Trophoblast cell (in vitro differentiated cells and primary cell): Measurements from ENCODE around the gene NRF1.
A peak's percentile ranks its signal among the peaks of the same experiment; 100 is the strongest.

ENCODE experiments used
- DNase-seq, 2 donors: peaks; one replicate each; pipeline ENCODE4 v3.0.0-alpha.2; 2016
- H2AFZ ChIP-seq: 2 replicates; pipeline ENCODE4 v1.6.1; 2013; ENCODE audit warnings: low read length, moderate library complexity, mild to moderate bottlenecking; ENCODE audit not compliant: insufficient read depth, poor library complexity
- H2AK5ac ChIP-seq: 2 replicates; pipeline ENCODE4 v1.6.1; 2013; ENCODE audit warnings: mild to moderate bottlenecking, low read length
- H2BK120ac ChIP-seq: 2 replicates; pipeline ENCODE4 v1.6.1; 2013; ENCODE audit warnings: low read length, mild to moderate bottlenecking, moderate library complexity; ENCODE audit not compliant: insufficient read depth, poor library complexity
- H2BK12ac ChIP-seq: 2 replicates; pipeline ENCODE4 v1.6.1; 2013; ENCODE audit warnings: mild to moderate bottlenecking, low read length, moderate library complexity
- H2BK5ac ChIP-seq: 2 replicates; pipeline ENCODE4 v1.6.1; 2013; ENCODE audit warnings: low read length, low read depth, moderate library complexity, mild to moderate bottlenecking; ENCODE audit not compliant: poor library complexity
- H3K14ac ChIP-seq: 2 replicates; pipeline ENCODE4 v1.6.1; 2013; ENCODE audit warnings: mild to moderate bottlenecking, low read length
- H3K18ac ChIP-seq: 2 replicates; pipeline ENCODE4 v1.6.1; 2013; ENCODE audit warnings: mild to moderate bottlenecking, low read length
- H3K23ac ChIP-seq: 2 replicates; pipeline ENCODE4 v1.6.1; 2013; ENCODE audit warnings: low read length
- H3K27ac ChIP-seq: 2 replicates; pipeline ENCODE4 v1.5.1; 2013; ENCODE audit warnings: low read depth, mild to moderate bottlenecking, inconsistent platforms, low read length, moderate library complexity
- H3K27me3 ChIP-seq: 2 replicates; pipeline ENCODE4 v1.6.1; 2013; ENCODE audit warnings: inconsistent platforms, mild to moderate bottlenecking, low read length, moderate library complexity; ENCODE audit not compliant: insufficient read depth
- H3K36me3 ChIP-seq, 2 experiments: 1 replicate in 1 of 2; 2 replicates in 1 of 2; pipeline ENCODE4 v1.6.1; 2013; ENCODE audit warnings: low read length in 2 of 2, mild to moderate bottlenecking in 2 of 2, moderate library complexity in 1 of 2; ENCODE audit not compliant: insufficient read depth in 2 of 2, control insufficient read depth in 1 of 2
- H3K4ac ChIP-seq: 2 replicates; pipeline ENCODE4 v1.6.1; 2013; ENCODE audit warnings: low read depth, mild to moderate bottlenecking, low read length, moderate library complexity
- H3K4me1 ChIP-seq, 2 experiments: 1 replicate in 1 of 2; 2 replicates in 1 of 2; pipeline ENCODE4 v1.6.1; 2013; ENCODE audit warnings: low read length in 2 of 2, mild to moderate bottlenecking in 2 of 2, moderate library complexity in 1 of 2; ENCODE audit not compliant: insufficient read depth in 2 of 2, control insufficient read depth in 1 of 2
- H3K4me2 ChIP-seq: 2 replicates; pipeline ENCODE4 v1.6.1; 2013; ENCODE audit warnings: inconsistent platforms, mild to moderate bottlenecking, low read length, moderate library complexity
- H3K4me3 ChIP-seq: 2 replicates; pipeline ENCODE4 v1.5.1; 2013; ENCODE audit warnings: mild to moderate bottlenecking, low read depth, low read length, inconsistent platforms
- H3K79me1 ChIP-seq: one replicate; pipeline ENCODE4 v1.6.1; 2013; ENCODE audit warnings: low read length
- H3K79me2 ChIP-seq: 2 replicates; pipeline ENCODE4 v1.6.1; 2013; ENCODE audit warnings: low read length, mild to moderate bottlenecking; ENCODE audit not compliant: control insufficient read depth, insufficient read depth, poor library complexity
- H3K9ac ChIP-seq: 2 replicates; pipeline ENCODE4 v1.6.1; 2013; ENCODE audit warnings: mild to moderate bottlenecking, low read length
- H3K9me3 ChIP-seq: 2 replicates; pipeline ENCODE4 v1.6.1; 2013; ENCODE audit warnings: low read depth, mild to moderate bottlenecking, control low read depth, inconsistent platforms, low read length; ENCODE audit not compliant: insufficient read depth
- H4K12ac ChIP-seq: 2 replicates; pipeline ENCODE4 v1.6.1; 2013; ENCODE audit warnings: low read depth, mild to moderate bottlenecking, low read length, moderate library complexity
- H4K8ac ChIP-seq: 2 replicates; pipeline ENCODE4 v1.6.1; 2013; ENCODE audit warnings: low read depth, mild to moderate bottlenecking, low read length, moderate library complexity
- H4K91ac ChIP-seq: one replicate; pipeline ENCODE4 v1.6.1; 2013; ENCODE audit warnings: low read depth, mild to moderate bottlenecking, low read length, moderate library complexity
- WGBS: extraction: QIAGEN DNeasy Blood & Tissue Kit; methylation state at CpG from one replicate; pipeline ENCODE4 v1.1.7; 2013; ENCODE audit warnings: missing lambda C conversion rate; ENCODE audit not compliant: insufficient read length, insufficient coverage; ENCODE audit errors: extremely low coverage; 5-methylcytosine and 5-hydroxymethylcytosine counted together

NRF1 gene

GRCh38 chr7:129719980-129720732, 108.6 kb downstream of the NRF1 start:
- no CpG with 5 or more reads among the region's 6 CpGs for WGBS
- Histone ChIP-seq H3K36me3 (peaks cover 5 to 8% of the 10 kb centered on the region in 2 experiments), H3K9ac (no peak overlapping the region), H3K4me3 (no peak overlapping the region), H2AFZ (no peak overlapping the region), H3K4ac (no peak overlapping the region), H3K18ac (no peak overlapping the region), H2BK120ac (no peak overlapping the region), H3K14ac (no peak overlapping the region), H2BK12ac (no peak overlapping the region), H3K27me3 (no peaks in the 10 kb centered on the region), H3K27ac (peak overlapping the region; percentile 45), H4K12ac (no peak overlapping the region), H3K4me1 (no peaks in the 10 kb centered on the region), H3K4me2 (no peak overlapping the region), H3K23ac (no peak overlapping the region), H2AK5ac (no peak overlapping the region), H3K9me3 (no peaks in the 10 kb centered on the region), H4K8ac (no peak overlapping the region), H4K91ac (no peak overlapping the region), H3K79me2 (no peaks in the 10 kb centered on the region), H3K79me1 (no peaks in the 10 kb centered on the region), H2BK5ac (no peak overlapping the region)
- DNase-seq = peak in 1 of 2 donors; percentile 7

- Histone ChIP-seq H2BK12ac (no peak overlapping the region), H3K4me2 (no peak overlapping the region), H3K79me2 (no peaks in the 10 kb centered on the region), H3K36me3 (peaks cover 5 to 8% of the 10 kb centered on the region in 2 experiments), H2BK120ac (no peak overlapping the region), H4K12ac (no peak overlapping the region), H4K91ac (no peak overlapping the region), H2BK5ac (no peak overlapping the region), H3K23ac (no peak overlapping the region), H4K8ac (no peak overlapping the region), H3K4me3 (no peak overlapping the region), H2AK5ac (no peak overlapping the region), H3K9me3 (no peaks in the 10 kb centered on the region), H3K27ac (no peak overlapping the region), H2AFZ (no peak overlapping the region), H3K4ac (no peak overlapping the region), H3K4me1 (no peaks in the 10 kb centered on the region), H3K9ac (no peak overlapping the region), H3K14ac (no peak overlapping the region), H3K18ac (no peak overlapping the region), H3K79me1 (no peaks in the 10 kb centered on the region), H3K27me3 (no peaks in the 10 kb centered on the region)
- DNase-seq = no peak
- WGBS = no CpG with 5 or more reads among the region's 1 CpG
Observed at GRCh38 chr7:129721068-129721467, 109.5 kb downstream of the NRF1 start.

- Histone ChIP-seq H3K18ac (no peak overlapping the region), H2BK12ac (no peak overlapping the region), H3K79me1 (no peaks in the 10 kb centered on the region), H3K9me3 (peaks cover 2% of the 10 kb centered on the region), H4K12ac (no peak overlapping the region), H2AFZ (no peak overlapping the region), H4K8ac (no peak overlapping the region), H3K23ac (no peak overlapping the region), H3K79me2 (no peaks in the 10 kb centered on the region), H3K4ac (no peak overlapping the region), H3K27me3 (no peaks in the 10 kb centered on the region), H3K4me1 (no peaks in the 10 kb centered on the region), H3K4me2 (no peak overlapping the region), H3K9ac (no peak overlapping the region), H3K27ac (no peak overlapping the region), H3K4me3 (no peak overlapping the region), H2BK5ac (no peak overlapping the region), H3K14ac (no peak overlapping the region), H4K91ac (no peak overlapping the region), H3K36me3 (peaks cover 5 to 10% of the 10 kb centered on the region in 2 experiments), H2AK5ac (no peak overlapping the region), H2BK120ac (no peak overlapping the region)
- DNase-seq = no peak
- no CpG with 5 or more reads among the region's 1 CpG for WGBS
Observed at GRCh38 chr7:129723679-129724078, 112.2 kb downstream of the NRF1 start.

GRCh38 chr7:129724796-129725195, 113.3 kb downstream of the NRF1 start:
- H3K4ac ChIP-seq = no peak overlapping the region
- no peak overlapping the region for H4K8ac ChIP-seq
- no peak overlapping the region for H2BK5ac ChIP-seq
- H4K91ac ChIP-seq = no peak overlapping the region
- no peaks in the 10 kb centered on the region for H3K4me1 ChIP-seq
- H3K23ac ChIP-seq = no peak overlapping the region
- no peak overlapping the region for H4K12ac ChIP-seq
- no peak overlapping the region for H3K4me3 ChIP-seq
- no peak overlapping the region for H3K9ac ChIP-seq
- no peak for DNase-seq
- no peaks in the 10 kb centered on the region for H3K27me3 ChIP-seq
- no peak overlapping the region for H3K27ac ChIP-seq
- H2AFZ ChIP-seq = no peak overlapping the region
- no peak overlapping the region for H2BK120ac ChIP-seq
- no peak overlapping the region for H3K18ac ChIP-seq
- H3K79me1 ChIP-seq = no peaks in the 10 kb centered on the region
- peaks cover 2 to 13% of the 10 kb centered on the region in 2 experiments for H3K36me3 ChIP-seq
- H2AK5ac ChIP-seq = no peak overlapping the region
- H3K14ac ChIP-seq = no peak overlapping the region
- H3K4me2 ChIP-seq = no peak overlapping the region
- H3K79me2 ChIP-seq = no peaks in the 10 kb centered on the region
- H3K9me3 ChIP-seq = peaks cover 2% of the 10 kb centered on the region
- no peak overlapping the region for H2BK12ac ChIP-seq
- no CpG with 5 or more reads among the region's 3 CpGs for WGBS
